HG02642 (cell line): ENCODE data around the gene ZMPSTE24.

Source experiments
- ATAC-seq: cut with Tn5 transposase; IDR thresholded peaks from one replicate; pipeline ENCODE4 v1.9.1; 2021; ENCODE audit warnings: mild to moderate bottlenecking; ENCODE audit not compliant: unreplicated experiment, poor library complexity

ZMPSTE24 gene

DNA sequence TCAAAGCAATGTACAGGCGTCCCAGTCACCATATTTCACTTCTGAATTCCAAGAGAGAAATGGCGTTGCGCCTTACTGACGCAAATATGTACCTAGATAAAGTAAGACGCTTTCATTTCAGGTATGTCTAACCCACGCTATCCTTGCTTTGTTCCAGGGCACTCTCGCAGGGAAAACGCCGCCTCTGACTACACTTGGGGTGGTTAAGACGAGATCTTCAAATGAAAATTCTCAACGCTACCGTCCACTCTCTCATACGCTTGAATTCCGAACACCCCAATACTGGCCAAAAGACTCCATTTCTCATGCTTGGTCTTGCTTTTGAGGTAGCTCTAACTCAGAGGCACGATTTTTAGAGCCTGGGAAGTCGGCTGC, 736 bp upstream of the ZMPSTE24 start:
- peak; percentile 1 for ATAC-seq

DNA sequence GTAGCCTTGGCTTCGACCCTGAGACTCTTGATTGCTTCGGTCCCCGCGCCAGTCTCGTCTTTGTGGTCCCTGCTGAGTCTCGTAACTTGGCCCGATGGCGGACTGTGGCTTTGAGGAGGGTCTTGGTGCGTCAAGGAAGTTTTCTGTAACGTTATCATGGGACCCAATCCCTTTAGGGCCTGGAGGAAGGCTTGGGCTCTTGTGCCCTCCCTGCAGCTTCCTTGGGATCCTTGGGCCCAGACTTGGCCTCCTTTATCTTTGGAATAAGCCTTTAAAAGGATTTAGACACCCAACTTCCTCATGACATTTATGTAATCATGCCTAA, 371 bp downstream of the ZMPSTE24 start:
- no peak for ATAC-seq

DNA sequence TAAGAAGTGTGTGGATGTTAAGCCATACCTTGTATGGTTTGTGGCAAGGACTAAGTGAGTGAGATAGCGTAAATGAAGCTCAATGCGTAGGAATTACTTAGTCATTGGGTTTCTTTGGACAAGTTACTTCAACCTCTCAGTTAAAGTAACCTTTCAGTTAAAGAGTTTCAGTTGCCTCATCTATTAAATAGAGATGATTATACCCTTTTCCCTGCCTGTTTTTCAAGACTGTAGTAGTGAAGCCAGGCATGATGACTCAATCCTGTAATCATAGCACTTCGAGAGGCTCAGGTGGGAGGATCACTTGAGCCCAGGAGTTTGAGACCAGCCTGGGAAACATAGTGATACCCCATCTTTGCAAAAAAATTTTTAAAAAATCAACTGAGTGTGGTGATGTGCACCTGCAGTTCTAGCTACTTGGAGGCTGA, 6.3 kb downstream of the ZMPSTE24 start:
- no peak for ATAC-seq

DNA sequence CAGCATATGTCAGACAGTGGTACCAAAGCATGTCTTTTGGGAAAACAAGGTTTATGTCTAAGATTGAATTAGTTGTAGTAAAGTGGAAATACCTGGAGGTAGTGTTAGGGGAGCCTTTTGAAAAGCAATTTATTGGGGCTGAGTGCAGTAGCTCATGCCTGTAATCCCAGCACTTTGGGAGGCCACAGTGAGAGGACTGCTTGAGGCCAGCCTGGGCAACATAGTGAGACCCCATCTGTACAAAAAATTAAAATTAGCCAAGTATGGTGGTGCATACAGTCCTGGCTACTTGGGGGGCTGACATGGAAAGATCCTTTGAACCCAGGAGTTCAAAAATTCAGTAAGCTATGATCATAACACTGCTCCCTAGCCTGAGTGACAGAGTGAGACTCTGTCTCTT, 7.3 kb downstream of the ZMPSTE24 start:
- no peak for ATAC-seq

DNA sequence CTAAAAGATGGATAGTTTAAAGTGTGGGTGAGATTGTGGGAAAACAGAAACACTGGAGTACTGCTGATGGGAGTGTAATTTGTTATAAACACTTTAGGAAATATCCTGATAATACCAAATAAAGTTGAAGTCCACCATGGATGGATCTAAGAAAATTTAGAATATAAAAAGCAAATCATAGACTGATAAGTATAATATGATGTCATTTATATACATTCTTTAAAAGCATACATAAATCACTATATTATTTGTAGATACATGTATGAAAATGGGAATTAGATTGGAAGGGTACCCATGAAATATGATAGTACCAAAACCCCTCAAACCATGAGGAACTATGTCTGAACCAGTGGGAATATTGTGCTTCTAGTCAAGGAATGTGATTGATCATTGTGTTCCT, 7.9 kb downstream of the ZMPSTE24 start:
- no peak for ATAC-seq

DNA sequence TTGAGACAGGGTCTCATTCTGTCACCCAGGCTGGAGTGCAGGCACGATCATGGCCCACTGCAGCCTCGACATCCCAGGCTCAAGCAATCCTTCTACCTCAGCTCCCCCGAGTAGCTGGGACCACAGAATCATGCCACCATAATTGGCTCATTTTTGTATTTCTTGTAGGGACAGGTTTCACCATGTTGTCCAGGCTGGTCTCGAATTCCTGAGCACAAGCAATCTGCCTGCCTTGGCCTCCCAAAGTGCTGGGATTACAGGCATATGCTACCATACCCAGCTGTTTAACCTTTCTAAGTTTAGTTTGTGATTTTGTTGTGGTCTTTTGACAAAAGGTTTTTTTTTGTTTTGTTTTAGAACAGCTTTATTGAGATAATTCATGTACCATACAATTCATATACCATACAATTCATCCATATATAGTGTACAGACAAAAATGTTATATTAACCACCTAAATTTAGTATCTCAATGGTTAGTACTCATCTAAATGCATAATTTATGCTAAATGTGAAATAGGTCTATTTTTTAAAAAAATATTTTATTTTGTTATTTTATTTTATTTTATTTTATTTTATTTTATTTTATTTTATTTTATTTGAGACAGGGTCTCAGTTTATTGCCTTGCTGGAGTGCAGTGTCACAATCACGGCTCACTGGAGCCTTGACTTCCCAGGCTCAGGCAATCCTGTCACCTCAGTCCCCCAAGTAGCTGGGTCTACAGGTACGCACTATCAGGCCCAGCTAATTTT, 8.9 kb downstream of the ZMPSTE24 start:
- no peak for ATAC-seq

DNA sequence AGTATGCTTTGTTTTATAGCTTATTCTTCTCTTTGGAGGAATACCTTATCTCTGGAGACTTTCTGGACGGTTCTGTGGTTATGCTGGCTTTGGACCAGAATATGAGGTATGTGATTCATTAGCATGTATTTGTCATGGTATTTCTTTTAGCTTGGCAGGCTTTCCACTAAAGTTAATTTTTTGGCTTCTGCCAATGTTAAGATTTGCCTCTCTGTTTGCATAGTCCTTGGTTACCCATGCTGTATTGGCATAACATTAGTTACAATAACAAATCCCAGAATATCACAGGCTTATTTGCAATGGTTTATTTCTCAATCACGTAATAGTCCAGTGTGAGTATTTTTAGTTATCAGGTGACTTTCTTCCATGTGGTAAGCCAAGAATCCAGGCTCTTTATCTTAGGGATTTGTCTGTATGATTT, 9.7 kb downstream of the ZMPSTE24 start:
- ATAC-seq = no peak

DNA sequence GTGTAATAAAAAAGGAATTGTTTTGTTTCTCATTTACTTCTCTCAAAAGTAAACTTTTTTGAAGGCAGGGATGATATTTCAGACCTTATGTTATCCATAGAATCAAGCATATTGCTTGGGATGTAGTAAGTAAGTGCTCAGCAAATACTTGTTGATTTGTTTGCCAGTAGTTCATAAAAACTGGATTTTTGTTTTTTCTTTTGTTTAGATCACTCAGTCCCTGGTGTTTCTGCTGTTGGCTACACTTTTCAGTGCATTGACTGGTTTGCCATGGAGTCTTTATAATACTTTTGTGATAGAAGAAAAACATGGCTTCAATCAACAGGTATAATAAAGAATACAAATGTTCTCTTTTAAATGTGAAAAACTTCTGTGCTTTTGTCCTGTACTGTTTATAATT, 10.2 kb downstream of the ZMPSTE24 start:
- no peak for ATAC-seq

DNA sequence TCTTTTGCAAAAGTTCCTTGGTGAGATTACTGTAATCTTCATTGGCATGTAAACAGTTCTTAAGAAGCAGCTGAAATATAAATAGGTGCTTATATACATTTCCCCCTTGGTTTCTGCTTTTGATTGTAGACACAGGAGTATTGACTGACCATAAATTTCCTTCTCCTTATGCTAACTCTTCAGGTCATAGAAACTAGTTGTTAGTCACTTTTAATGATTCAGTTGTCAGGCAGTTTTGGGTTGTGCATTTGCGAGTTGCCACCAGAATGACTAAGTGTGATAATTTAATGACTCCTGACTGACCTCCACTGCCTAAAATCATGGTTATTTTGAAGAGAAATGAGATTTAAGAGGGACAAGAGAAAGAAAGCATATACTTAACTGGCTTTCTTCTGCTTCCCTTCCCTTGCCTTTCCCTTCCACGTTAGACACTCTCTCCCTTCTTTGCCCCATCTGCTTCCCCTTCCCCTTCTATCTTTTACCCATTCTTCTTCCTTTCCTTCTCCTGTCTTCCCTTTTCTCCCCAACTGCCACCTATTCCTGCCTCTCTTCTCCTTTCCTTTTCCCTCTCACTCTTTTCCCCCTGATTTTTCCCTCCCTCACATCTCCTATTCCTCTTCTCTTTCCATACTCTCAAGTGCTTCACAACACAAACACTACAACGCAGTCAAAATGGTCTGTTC, 12.3 kb downstream of the ZMPSTE24 start:
- no peak for ATAC-seq

DNA sequence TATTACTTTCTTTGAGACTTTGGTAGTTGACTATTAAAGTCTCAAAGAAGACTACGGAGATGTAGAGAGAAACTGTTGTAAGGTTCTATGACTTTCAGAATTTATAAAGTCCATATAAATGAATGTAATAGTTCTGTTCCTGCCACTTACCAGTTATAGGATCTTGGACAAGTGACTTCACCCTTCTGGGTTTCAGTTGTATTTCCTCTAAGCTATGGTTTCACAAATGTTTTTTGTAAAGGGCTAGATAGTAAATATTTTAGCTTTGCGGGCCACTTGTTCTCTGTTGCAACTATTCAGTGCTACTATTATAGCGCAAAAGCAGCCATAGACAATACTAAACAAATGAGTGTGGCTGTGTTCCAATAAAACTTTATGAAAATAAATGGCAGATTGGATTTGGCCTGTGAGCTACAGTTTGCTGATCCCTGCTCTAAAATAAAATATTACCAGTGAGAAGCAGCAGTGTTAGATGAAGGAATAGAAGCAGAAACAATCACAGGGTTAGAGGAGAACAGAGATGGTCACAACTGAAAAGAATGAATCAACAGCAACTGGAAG, 14.7 kb downstream of the ZMPSTE24 start:
- ATAC-seq = no peak

DNA sequence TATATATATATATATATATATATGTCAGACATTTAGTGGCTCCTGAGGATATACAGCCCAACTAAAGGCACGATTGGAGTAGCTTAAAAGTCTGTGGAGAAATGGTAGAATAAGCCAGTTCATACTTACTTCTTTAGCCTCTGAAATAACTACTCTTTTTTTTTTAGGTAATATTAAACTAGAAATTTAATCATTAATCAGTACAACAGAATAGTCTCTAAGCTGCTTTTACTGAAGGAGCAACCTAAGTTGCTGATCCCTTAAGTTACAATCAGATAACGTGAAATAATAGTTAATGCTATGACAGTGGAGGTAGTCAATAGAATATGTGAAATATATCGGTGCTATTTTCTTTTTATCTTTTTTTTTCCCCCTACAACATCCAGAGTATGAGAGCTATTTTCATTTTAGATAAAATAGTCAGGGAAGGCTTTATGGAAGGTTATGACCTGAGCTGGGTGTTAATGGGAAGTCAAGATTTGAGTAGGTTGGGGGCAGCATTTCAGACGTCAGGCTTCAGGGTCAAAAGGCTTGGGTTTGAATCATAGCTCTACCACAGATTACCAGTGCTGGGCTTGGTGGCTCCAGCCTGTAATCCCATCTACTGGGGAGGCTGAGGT, 15.6 kb downstream of the ZMPSTE24 start:
- no peak for ATAC-seq

DNA sequence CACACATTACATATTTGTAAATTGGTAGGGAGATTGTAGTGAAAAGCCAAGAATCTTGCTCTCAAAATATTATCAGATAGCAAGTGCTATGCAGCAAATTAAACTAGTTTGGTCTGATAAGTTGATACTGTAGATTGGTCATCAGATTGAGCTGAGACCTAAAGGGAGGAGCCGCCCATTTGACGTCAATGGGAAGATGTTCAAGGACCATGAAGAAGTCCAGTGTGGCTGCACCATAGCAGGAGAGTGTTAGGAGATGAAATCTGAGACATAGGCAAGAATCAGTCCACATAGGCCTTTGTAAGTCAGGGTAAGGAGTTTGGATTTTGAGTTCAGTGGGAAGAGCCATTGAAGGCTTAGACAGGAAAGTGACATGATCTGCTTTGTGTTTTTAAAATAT, 16.3 kb downstream of the ZMPSTE24 start:
- ATAC-seq = no peak

DNA sequence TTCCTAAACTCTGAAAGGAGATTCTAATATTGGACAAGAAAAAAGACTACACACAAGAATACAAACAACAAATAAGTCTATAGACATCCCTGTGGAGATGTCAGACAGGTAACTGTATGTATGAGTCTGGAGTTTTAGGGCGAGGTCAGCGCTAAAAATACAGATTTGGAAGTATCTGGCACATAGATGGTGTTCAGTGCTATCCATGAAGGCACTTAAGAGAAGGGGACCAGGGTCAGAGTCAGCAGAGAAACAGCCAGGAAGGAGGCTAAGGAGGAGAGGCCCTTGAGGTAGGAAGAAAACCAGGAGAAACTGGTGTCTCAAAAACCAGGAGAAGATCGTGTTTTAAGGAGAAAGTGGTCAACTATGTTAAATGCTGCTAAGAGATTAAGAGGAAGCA, 18.1 kb downstream of the ZMPSTE24 start:
- no peak for ATAC-seq

DNA sequence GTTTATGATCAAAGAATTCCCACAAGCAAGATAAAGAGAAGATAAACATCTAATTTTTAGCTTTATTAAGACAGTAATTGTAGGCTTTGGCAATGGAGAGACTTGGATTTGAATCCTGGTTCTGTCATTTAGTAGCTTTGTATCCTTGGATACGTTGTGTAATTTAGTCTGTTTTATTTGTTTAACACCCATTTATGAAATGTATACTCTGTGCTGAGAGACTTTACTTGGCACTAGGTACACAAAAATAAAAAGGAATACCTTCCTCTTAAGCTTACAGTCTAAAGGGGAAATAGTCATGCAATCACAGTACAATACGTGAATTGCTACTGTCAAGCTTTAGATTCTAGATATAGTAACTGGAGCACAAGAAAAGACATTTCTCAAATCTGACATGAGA, 23.8 kb downstream of the ZMPSTE24 start:
- ATAC-seq = no peak

DNA sequence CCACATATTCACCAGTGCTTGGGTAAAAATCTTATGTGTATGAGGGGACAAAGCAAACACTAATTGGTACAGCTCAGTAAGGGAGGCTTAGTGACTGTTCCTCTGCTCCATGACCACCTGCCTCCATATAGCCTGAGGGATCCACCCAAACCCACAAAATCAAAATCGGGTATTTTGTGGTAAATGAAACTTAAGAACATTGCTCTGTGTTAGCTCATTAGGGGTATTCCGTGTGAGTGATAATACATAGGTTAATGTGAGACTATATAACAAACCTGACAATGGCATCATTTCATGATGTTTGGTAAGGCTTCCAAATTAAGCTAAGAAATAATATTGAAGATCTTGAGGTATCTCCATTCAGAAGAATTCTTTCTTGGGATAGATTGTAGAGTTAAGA, 33.3 kb downstream of the ZMPSTE24 start:
- ATAC-seq = no peak

DNA sequence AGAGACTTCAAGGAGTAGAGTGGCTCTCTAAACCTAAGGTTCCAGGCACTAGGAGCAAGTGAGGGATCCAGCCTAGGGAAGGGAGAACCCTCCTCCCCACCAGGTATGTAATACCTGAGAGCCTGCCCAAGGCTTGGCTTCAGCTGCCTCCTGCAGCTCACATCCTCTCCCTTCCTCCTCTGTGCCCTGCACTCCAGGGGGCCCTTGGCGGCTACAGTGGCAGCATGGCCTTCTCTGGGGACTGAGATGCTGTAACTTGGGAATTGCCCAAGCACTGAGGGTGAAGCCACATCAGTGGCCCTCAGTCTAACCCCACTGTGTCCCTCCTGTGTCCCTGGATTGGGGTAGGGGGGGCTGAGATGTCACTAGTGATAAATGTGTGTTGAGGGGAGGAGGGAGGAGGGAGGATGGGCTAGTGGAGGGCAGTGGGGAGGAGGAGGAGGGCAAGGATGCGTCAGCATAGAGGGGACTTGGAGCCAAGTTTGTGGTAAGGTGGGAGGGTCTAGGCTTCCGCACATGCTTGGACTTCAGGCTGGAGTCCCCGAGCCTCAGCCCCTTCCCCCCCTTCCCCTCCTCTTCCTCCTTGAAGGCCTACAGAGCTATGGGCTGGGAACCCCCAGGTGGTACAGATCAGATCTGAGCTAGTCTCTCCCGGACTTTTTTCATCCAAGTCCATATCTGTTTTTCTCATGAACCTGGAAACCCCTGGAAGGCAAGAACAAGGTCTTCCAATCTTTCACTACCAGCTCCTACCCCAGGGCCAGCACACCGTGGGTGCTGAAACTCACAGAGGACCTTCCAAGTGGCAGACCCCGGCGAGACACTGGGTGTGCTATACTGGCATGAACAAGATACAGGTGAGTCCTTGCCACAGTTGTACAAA, 41.6 kb downstream of the ZMPSTE24 start:
- ATAC-seq = no peak

DNA sequence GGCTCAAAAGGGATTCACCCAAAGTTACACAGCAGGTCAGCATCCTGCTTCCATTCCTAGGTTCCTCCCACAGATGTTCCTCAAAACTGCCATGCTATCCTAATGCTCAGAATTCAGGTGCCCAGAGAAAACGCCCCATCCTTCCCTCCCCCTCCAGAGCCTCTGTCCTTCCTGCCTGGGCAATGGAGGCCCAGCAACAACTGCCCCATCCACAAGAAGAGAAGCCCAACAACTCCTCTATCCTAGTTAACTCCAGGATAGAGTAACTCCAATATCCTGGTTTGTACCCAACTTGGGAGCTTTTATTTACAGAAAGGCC, 42.2 kb downstream of the ZMPSTE24 start:
- no peak for ATAC-seq

DNA sequence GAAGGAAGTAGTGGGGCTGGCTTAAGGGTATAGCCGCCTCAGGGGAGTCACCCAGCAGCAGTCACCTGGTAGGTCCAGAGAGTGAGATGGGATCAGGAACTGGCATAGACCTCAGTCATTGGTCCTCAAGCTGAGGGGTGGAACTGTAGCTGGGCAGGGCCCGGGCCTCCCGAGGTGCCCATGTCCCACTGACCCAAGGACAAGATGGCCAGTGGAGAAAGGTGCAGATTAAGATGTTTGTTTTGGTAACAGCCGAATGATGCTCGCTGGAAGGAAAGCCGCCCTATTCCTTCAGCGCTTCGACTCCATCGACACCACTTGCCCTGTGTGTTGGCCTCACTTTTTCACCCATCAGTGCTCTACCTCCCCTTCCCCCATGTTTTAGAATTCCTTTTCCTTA, 42.6 kb downstream of the ZMPSTE24 start:
- ATAC-seq = no peak

DNA sequence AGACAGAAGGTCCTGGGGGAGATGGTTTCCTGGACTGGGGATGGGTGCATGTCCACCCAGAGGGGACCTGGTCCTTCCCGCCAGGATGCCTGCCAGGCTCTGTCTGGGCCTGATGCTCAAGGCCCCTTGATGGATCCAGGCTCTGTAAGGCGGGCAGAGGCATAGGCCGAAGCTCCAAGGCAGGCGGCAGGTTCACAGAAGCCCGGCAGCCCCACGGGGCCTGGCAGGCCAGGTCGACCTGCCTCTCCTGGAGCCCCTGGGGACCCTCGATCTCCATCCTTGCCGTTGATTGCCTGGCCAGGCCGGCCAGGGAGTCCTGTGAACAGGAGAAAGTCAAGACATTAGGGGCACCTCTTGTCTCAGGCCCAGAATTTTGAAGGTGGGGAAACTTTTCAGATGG, 43.0 kb downstream of the ZMPSTE24 start:
- no peak for ATAC-seq

DNA sequence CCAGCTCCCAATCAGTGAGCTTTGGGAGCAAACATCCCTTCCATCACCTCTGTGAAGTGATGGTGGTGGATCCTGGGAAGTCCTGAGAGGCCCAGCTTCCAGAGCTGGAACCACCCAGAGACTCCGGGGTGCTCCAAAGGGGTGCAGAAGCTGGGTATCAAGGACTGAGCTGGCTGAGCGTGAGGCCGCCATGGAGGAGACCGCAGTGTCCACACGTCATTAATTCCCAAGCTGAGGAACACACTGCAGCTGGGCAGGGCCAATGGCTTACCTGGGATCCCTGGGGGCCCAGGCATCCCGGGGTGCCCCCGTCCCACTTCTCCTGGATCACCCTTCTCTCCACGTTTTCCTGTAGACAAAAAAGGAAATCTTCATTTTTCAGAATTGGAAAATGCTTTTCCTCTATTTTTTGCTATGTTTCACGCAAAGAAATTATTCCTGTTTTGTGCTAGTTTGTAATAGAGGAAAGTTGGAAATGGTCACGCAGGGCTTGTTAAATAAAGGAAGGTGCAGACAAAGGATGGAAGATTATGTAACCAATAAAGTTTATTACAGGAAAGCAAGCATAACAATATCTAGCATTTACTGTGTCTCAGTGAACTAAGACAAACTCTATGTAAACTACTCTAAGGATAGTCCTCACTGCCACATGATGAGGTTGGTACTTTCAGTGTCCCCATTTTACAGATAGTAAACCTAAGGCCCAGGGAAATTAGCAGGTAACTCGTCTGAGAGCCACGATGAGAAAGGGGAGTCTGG, 43.7 kb downstream of the ZMPSTE24 start:
- ATAC-seq = no peak
